ENCODE data around the gene GPR158.

GRCh38 chr10:25176421-25176968, 1.7 kb downstream of the GPR158 start:
- no peak for TF ChIP-seq CTCF (IDR thresholded peaks at IDR 0.05)
- TF ChIP-seq POLR2A (IDR thresholded peaks at IDR 0.05) = no peak
